ENCODE results near the gene REEP1.
A peak's percentile ranks its signal among the peaks of the same experiment; 100 is the strongest.
"Not testable (repeated sequence)": the region's sequence is repeated elsewhere in the genome, so short reads cannot be mapped to it uniquely, and the experiment has no call there.

REEP1 gene

DNA sequence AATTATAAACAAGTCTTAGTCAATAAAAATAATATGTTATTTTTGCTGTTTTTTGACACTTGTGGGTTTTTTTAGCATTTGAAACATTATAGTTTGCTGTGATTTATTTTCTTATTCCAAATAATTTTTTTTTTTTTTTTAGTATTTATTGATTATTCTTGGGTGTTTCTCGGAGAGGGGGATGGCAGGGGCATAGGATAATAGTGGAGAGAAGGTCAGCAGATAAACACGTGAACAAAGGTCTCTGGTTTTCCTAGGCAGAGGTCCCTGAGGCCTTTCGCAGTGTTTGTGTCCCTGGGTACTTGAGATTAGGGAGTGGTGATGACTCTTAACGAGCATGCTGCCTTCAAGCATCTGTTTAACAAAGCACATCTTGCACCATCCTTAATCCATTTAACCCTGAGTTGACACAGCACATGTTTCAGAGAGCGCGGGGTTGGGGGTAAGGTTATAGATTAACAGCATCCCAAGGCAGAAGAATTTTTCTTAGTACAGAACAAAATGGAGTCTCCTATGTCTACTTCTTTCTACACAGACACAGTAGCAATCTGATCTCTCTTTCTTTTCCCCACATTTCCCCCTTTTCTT, 8.5 kb upstream of the REEP1 start:
- not testable (repeated sequence) for H3K23ac ChIP-seq (ENCODE audit: low read length); H4K8ac ChIP-seq (ENCODE audit: low read depth, low read length); H3K4me3 ChIP-seq (ENCODE audit: low read length); H3K79me1 ChIP-seq (ENCODE audit: low read length); H3K18ac ChIP-seq (ENCODE audit: low read length); H2BK5ac ChIP-seq (ENCODE audit: low read length); H2BK15ac ChIP-seq (replicated peaks; ENCODE audit: low read depth); H3K9ac ChIP-seq (ENCODE audit: low read length); H3K79me2 ChIP-seq (ENCODE audit: control insufficient read depth, insufficient read depth, low read length); H2AK5ac ChIP-seq (ENCODE audit: low read length); H3K4ac ChIP-seq (ENCODE audit: low read depth, low read length); H3K56ac ChIP-seq (ENCODE audit: low read length); H3K36me3 ChIP-seq (ENCODE audit: control insufficient read depth, insufficient read depth, low read length); H3K27me3 ChIP-seq (ENCODE audit: insufficient read depth, low read length, poor library complexity); H3K4me1 ChIP-seq (ENCODE audit: control insufficient read depth, low read depth, low read length); H3K27ac ChIP-seq (ENCODE audit: low read depth, low read length); DNase-seq; H2BK120ac ChIP-seq (ENCODE audit: low read depth, low read length); H3K4me2 ChIP-seq (ENCODE audit: low read length); H4K5ac ChIP-seq (ENCODE audit: low read length)
- WGBS (ENCODE audit: extremely low coverage, insufficient coverage, low lambda C conversion rate): no CpG with 5 or more reads among the region's 6 CpGs

DNA sequence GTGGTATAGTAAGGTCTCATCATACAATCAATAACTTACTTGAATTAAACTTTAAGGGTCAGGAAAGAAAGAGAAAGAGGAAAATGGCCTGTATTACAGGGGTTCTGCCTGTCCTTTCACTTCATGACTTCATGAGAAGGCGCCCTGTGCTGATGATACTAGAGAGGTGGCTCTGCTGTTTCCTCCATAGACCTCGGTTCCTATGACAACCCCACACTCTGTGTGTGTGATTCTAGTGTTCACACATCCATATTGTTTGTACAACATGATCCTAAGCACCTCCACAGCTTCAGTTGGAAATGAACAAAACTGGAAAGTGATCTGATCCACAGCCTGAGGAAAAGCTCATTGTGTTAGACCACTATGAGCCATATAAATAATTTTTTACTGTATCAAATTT, 7.0 kb upstream of the REEP1 start:
- no peaks in the 10 kb centered on the region for H3K36me3 ChIP-seq (ENCODE audit: control insufficient read depth, insufficient read depth, low read length)
- H3K4me2 ChIP-seq (ENCODE audit: low read length): no peak overlapping the region
- H3K27ac ChIP-seq (ENCODE audit: low read depth, low read length): no peak overlapping the region
- H3K23ac ChIP-seq (ENCODE audit: low read length): no peak overlapping the region
- no peak overlapping the region for H2AK5ac ChIP-seq (ENCODE audit: low read length)
- no peak for DNase-seq
- no peak overlapping the region for H3K18ac ChIP-seq (ENCODE audit: low read length)
- no peaks in the 10 kb centered on the region for H3K79me1 ChIP-seq (ENCODE audit: low read length)
- H2BK5ac ChIP-seq (ENCODE audit: low read length): no peak overlapping the region
- no peak overlapping the region for H3K4me3 ChIP-seq (ENCODE audit: low read length)
- no peak overlapping the region for H2BK15ac ChIP-seq (replicated peaks; ENCODE audit: low read depth)
- no peak overlapping the region for H4K8ac ChIP-seq (ENCODE audit: low read depth, low read length)
- H3K4ac ChIP-seq (ENCODE audit: low read depth, low read length): no peak overlapping the region
- H4K5ac ChIP-seq (ENCODE audit: low read length): no peak overlapping the region
- H3K79me2 ChIP-seq (ENCODE audit: control insufficient read depth, insufficient read depth, low read length): no peaks in the 10 kb centered on the region
- no peak overlapping the region for H3K56ac ChIP-seq (ENCODE audit: low read length)
- WGBS (ENCODE audit: extremely low coverage, insufficient coverage, low lambda C conversion rate): no CpG with 5 or more reads among the region's 2 CpGs
- no peaks in the 10 kb centered on the region for H3K4me1 ChIP-seq (ENCODE audit: control insufficient read depth, low read depth, low read length)
- H2BK120ac ChIP-seq (ENCODE audit: low read depth, low read length): no peak overlapping the region
- no peak overlapping the region for H3K9ac ChIP-seq (ENCODE audit: low read length)
- H3K27me3 ChIP-seq (ENCODE audit: insufficient read depth, low read length, poor library complexity): peaks cover 4% of the 10 kb centered on the region

DNA sequence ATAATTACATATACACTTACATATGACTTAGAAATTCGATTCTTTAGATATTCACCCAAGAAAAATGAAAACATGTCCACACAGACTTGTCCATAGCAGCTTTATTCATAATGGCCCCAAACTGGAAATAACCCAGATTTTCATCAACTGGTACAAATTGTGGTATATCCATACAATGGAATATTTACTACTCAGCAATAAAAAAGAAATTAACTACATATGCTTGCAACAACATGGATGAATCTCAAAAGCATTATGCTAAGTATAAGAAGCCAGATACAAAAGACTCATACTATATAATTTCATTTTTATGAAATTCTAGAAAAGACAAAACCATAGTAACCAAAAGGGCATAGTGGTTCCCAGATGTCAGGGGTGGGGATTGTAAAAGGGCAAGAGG, 5.1 kb upstream of the REEP1 start:
- H3K9ac ChIP-seq (ENCODE audit: low read length): no peak overlapping the region
- H3K56ac ChIP-seq (ENCODE audit: low read length): no peak overlapping the region
- H3K79me2 ChIP-seq (ENCODE audit: control insufficient read depth, insufficient read depth, low read length): no peaks in the 10 kb centered on the region
- no peak overlapping the region for H3K27ac ChIP-seq (ENCODE audit: low read depth, low read length)
- H3K79me1 ChIP-seq (ENCODE audit: low read length): no peaks in the 10 kb centered on the region
- no peak overlapping the region for H3K23ac ChIP-seq (ENCODE audit: low read length)
- H3K4ac ChIP-seq (ENCODE audit: low read depth, low read length): no peak overlapping the region
- H3K27me3 ChIP-seq (ENCODE audit: insufficient read depth, low read length, poor library complexity): peaks cover 17% of the 10 kb centered on the region
- H2AK5ac ChIP-seq (ENCODE audit: low read length): no peak overlapping the region
- no peak overlapping the region for H3K4me2 ChIP-seq (ENCODE audit: low read length)
- H3K18ac ChIP-seq (ENCODE audit: low read length): no peak overlapping the region
- WGBS (ENCODE audit: extremely low coverage, insufficient coverage, low lambda C conversion rate): no CpG with 5 or more reads among the region's 1 CpG
- H2BK120ac ChIP-seq (ENCODE audit: low read depth, low read length): no peak overlapping the region
- H2BK15ac ChIP-seq (replicated peaks; ENCODE audit: low read depth): no peak overlapping the region
- no peaks in the 10 kb centered on the region for H3K4me1 ChIP-seq (ENCODE audit: control insufficient read depth, low read depth, low read length)
- H4K5ac ChIP-seq (ENCODE audit: low read length): no peak overlapping the region
- no peaks in the 10 kb centered on the region for H3K36me3 ChIP-seq (ENCODE audit: control insufficient read depth, insufficient read depth, low read length)
- DNase-seq: no peak
- H2BK5ac ChIP-seq (ENCODE audit: low read length): no peak overlapping the region
- no peak overlapping the region for H3K4me3 ChIP-seq (ENCODE audit: low read length)
- H4K8ac ChIP-seq (ENCODE audit: low read depth, low read length): no peak overlapping the region

- H3K56ac ChIP-seq (ENCODE audit: low read length): no peak overlapping the region
Observed at GRCh38 chr2:86341470-86341869, 4.0 kb upstream of the REEP1 start.

DNA sequence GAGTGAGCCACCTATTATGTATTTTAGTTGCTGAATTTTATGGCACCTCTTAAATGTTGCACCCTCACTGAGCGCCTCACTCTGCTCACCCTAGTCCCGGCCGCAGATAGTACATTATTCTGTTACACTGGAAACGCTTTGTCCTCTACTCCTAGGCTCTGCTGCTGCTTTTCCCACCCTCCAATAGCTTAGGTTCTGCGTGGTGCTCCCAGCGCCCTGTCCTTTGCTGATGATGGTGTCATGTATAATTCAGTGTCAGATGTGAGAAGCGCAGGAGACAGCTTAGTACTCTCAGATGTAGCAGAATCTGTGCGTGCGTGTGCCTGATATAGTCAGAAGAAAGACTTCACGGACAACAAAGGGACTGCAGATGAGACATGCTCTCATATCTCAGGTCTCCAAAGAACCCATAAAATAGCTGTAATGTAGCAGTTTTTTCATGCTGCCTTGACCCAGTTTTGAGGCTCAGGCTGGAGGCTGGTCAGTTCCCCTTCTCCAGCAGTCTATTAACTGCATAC, 1.4 kb upstream of the REEP1 start:
- H2BK120ac ChIP-seq (ENCODE audit: low read depth, low read length): no peak overlapping the region
- no peak for DNase-seq
- H4K5ac ChIP-seq (ENCODE audit: low read length): no peak overlapping the region
- no peak overlapping the region for H3K9ac ChIP-seq (ENCODE audit: low read length)
- H3K4me1 ChIP-seq (ENCODE audit: control insufficient read depth, low read depth, low read length): no peaks in the 10 kb centered on the region
- no peaks in the 10 kb centered on the region for H3K79me1 ChIP-seq (ENCODE audit: low read length)
- H2AK5ac ChIP-seq (ENCODE audit: low read length): no peak overlapping the region
- H3K23ac ChIP-seq (ENCODE audit: low read length): no peak overlapping the region
- H4K8ac ChIP-seq (ENCODE audit: low read depth, low read length): no peak overlapping the region
- no peak overlapping the region for H2BK15ac ChIP-seq (replicated peaks; ENCODE audit: low read depth)
- H3K4ac ChIP-seq (ENCODE audit: low read depth, low read length): no peak overlapping the region
- peaks cover 28% of the 10 kb centered on the region for H3K27me3 ChIP-seq (ENCODE audit: insufficient read depth, low read length, poor library complexity)
- H3K4me3 ChIP-seq (ENCODE audit: low read length): no peak overlapping the region
- H3K27ac ChIP-seq (ENCODE audit: low read depth, low read length): no peak overlapping the region
- H3K56ac ChIP-seq (ENCODE audit: low read length): no peak overlapping the region
- no CpG with 5 or more reads among the region's 10 CpGs for WGBS (ENCODE audit: extremely low coverage, insufficient coverage, low lambda C conversion rate)
- no peaks in the 10 kb centered on the region for H3K36me3 ChIP-seq (ENCODE audit: control insufficient read depth, insufficient read depth, low read length)
- H2BK5ac ChIP-seq (ENCODE audit: low read length): no peak overlapping the region
- H3K18ac ChIP-seq (ENCODE audit: low read length): no peak overlapping the region
- no peak overlapping the region for H3K4me2 ChIP-seq (ENCODE audit: low read length)
- H3K79me2 ChIP-seq (ENCODE audit: control insufficient read depth, insufficient read depth, low read length): no peaks in the 10 kb centered on the region

More at GRCh38 chr2:86341470-86341869, 4.0 kb upstream of the REEP1 start:
- Histone ChIP-seq H3K18ac (ENCODE audit: low read length) (no peak overlapping the region), H2BK15ac (replicated peaks; ENCODE audit: low read depth) (no peak overlapping the region), H3K36me3 (ENCODE audit: control insufficient read depth, insufficient read depth, low read length) (no peaks in the 10 kb centered on the region), H3K27me3 (ENCODE audit: insufficient read depth, low read length, poor library complexity) (peaks cover 21% of the 10 kb centered on the region), H3K4me1 (ENCODE audit: control insufficient read depth, low read depth, low read length) (no peaks in the 10 kb centered on the region), H3K9ac (ENCODE audit: low read length) (no peak overlapping the region), H3K79me2 (ENCODE audit: control insufficient read depth, insufficient read depth, low read length) (no peaks in the 10 kb centered on the region), H3K4me2 (ENCODE audit: low read length) (no peak overlapping the region), H2BK120ac (ENCODE audit: low read depth, low read length) (no peak overlapping the region), H3K4me3 (ENCODE audit: low read length) (no peak overlapping the region), H3K23ac (ENCODE audit: low read length) (no peak overlapping the region), H2AK5ac (ENCODE audit: low read length) (no peak overlapping the region), H4K8ac (ENCODE audit: low read depth, low read length) (no peak overlapping the region), H2BK5ac (ENCODE audit: low read length) (no peak overlapping the region), H3K27ac (ENCODE audit: low read depth, low read length) (no peak overlapping the region), H4K5ac (ENCODE audit: low read length) (no peak overlapping the region), H3K79me1 (ENCODE audit: low read length) (no peaks in the 10 kb centered on the region), H3K4ac (ENCODE audit: low read depth, low read length) (no peak overlapping the region)
- DNase-seq: no peak

DNA sequence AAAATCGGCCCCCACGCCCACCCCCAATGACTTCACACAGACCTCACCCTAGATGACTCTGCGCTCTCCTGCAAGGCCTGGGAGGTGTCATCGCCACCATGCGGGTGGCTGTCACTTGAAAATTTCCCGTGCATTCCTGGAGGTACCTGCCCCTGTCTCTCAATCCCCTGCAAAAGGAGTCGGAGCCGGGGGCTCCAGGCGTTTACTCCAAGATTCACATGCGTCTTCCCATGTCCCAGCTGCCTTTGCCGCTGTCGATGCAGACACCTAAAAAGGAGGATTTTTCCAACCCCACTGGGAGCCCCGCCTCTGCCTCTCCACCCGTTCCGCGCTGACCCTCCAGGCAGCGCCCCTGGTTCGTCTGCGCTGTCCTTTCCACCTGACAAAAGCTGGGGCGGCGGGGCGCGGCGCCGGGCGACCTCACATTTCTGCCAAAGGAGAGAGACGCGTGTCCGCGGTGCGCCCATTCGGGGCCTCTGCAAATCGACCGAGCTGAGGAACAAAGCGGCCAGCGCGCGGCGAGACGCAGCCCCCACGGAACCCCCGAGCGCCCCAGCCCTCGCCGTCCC, 667 bp downstream of the REEP1 start:
- Histone ChIP-seq H3K79me1 (ENCODE audit: low read length) (no peaks in the 10 kb centered on the region), H2BK5ac (ENCODE audit: low read length) (no peak overlapping the region), H3K4ac (ENCODE audit: low read depth, low read length) (no peak overlapping the region), H2BK120ac (ENCODE audit: low read depth, low read length) (no peak overlapping the region), H3K4me3 (ENCODE audit: low read length) (no peak overlapping the region), H2AK5ac (ENCODE audit: low read length) (no peak overlapping the region), H3K36me3 (ENCODE audit: control insufficient read depth, insufficient read depth, low read length) (no peaks in the 10 kb centered on the region), H3K18ac (ENCODE audit: low read length) (peak overlapping the region; percentile 47), H3K9ac (ENCODE audit: low read length) (peak overlapping the region; percentile 19), H4K5ac (ENCODE audit: low read length) (no peak overlapping the region), H3K23ac (ENCODE audit: low read length) (no peak overlapping the region), H3K56ac (ENCODE audit: low read length) (peak overlapping the region; percentile 56), H2BK15ac (replicated peaks; ENCODE audit: low read depth) (no peak overlapping the region), H3K79me2 (ENCODE audit: control insufficient read depth, insufficient read depth, low read length) (no peaks in the 10 kb centered on the region), H3K27me3 (ENCODE audit: insufficient read depth, low read length, poor library complexity) (peaks cover 28% of the 10 kb centered on the region), H4K8ac (ENCODE audit: low read depth, low read length) (no peak overlapping the region), H3K4me2 (ENCODE audit: low read length) (peak overlapping the region; percentile 62), H3K4me1 (ENCODE audit: control insufficient read depth, low read depth, low read length) (no peaks in the 10 kb centered on the region), H3K27ac (ENCODE audit: low read depth, low read length) (no peak overlapping the region)
- WGBS (ENCODE audit: extremely low coverage, insufficient coverage, low lambda C conversion rate): no CpG with 5 or more reads among the region's 45 CpGs
- DNase-seq: peak; percentile 22

All from mesendoderm (in vitro differentiated cells).